AG10803 (cell line): ENCODE data around the gene ASZ1.

Experiments used
- DNase-seq: peaks from one replicate; pipeline ENCODE4 v3.0.0; 2010; ENCODE audit warnings: low read depth
- H3K4me3 ChIP-seq: 2 replicates; pipeline ENCODE4 v1.5.1; 2011; ENCODE audit warnings: mild to moderate bottlenecking, low read length, control low read depth
- CTCF ChIP-seq: conservative IDR thresholded peaks from 2 replicates; pipeline ENCODE4 v1.5.1; 2011; ENCODE audit warnings: mild to moderate bottlenecking, low read length, control low read depth, inconsistent platforms

Gene ASZ1

GRCh38 chr7:117324960-117325359 lies 102.3 kb downstream of the ASZ1 start:
- TF ChIP-seq CTCF: no peak
- DNase-seq: peak; percentile 36
- no peak overlapping the region for H3K4me3 ChIP-seq

- H3K4me3 ChIP-seq: peak overlapping the region; percentile 58
- DNase-seq: peak; percentile 64
- TF ChIP-seq CTCF: no peak
These were observed 103.2 kb downstream of the ASZ1 start for GRCh38 chr7:117323851-117324711.

- DNase-seq: peak; percentile 33
- peak overlapping the region; percentile 58 for H3K4me3 ChIP-seq
- no peak for TF ChIP-seq CTCF
These were observed 103.9 kb downstream of the ASZ1 start for GRCh38 chr7:117323305-117323850.

GRCh38 chr7:117322741-117323304 lies 104.5 kb downstream of the ASZ1 start, which contains the start of gene WNT2:
WNT2 (minus strand) TSS chr7:117323058; CDS start chr7:117322989, 69 bp downstream.
- H3K4me3 ChIP-seq: peak within 1 kb of the TSS; percentile 58

GRCh38 chr7:117320523-117320922 lies 106.8 kb downstream of the ASZ1 start:
- H3K4me3 ChIP-seq: no peak overlapping the region
- DNase-seq: no peak
- TF ChIP-seq CTCF: no peak

More at GRCh38 chr7:117322741-117323304, 104.5 kb downstream of the ASZ1 start, which contains the start of gene WNT2:
- TF ChIP-seq CTCF: no peak
- no peak for DNase-seq

GRCh38 chr7:117319181-117319580 lies 108.1 kb downstream of the ASZ1 start:
- no peak overlapping the region for H3K4me3 ChIP-seq
- no peak for DNase-seq
- TF ChIP-seq CTCF: no peak
